Esophagus squamous epithelium (tissue), 4 donors: Measurements from ENCODE around the gene PPP1R37.

Source experiments
- CTCF ChIP-seq, 6 experiments: fragments of 450-650 bp in 4 of 6; fragments of 200-600 bp in 2 of 6; sonication (generic) in 2 of 6; IDR thresholded peaks; one replicate each; pipeline ENCODE4 v1.5.1; 2016 to 2019; ENCODE audit warnings: antibody characterized with exemption in 6 of 6, mild to moderate bottlenecking in 4 of 6, moderate library complexity in 4 of 6
- POLR2A ChIP-seq, 4 donors: fragments of 450-650 bp; IDR thresholded peaks; one replicate each; pipeline ENCODE4 v1.6.1; 2017; ENCODE audit warnings: antibody characterized with exemption in 4 of 4, mild to moderate bottlenecking in 4 of 4, moderate library complexity in 3 of 4

DNA sequence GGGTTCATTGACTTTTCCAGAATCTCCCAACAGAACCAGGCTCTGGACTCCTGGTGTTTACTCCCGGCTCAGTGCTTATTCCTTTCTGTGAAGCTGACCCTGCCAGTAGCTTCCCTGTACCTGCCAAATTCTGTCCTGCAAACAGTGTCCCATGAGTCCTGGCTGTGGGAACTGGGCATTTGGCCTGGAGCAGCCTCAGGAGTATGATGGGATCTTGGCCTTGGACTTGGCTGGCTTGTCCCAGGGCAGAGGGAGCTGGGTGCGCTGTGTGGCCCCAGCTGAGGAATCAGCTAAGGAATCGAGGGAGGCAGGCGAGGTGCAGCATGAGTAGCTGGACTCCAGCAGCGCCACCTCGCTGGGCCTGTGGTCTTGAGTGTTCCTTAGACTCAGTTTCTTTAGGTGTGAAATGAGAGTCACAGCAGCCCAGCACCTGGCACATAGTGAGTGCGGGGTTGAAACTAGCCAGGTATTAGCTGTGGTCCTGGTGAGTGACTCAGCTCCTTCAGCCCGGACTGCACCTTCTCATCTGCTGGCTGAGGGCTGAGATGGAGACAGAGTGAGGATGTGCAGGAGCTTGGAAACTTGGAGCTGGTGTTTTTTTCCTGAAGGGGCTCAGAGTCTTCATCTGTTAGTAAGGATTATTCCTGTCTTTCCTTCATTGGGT lies 43.8 kb upstream of the PPP1R37 start:
- TF ChIP-seq CTCF (IDR thresholded peaks at IDR 0.05) (no peak), POLR2A (IDR thresholded peaks at IDR 0.05) (no peak)
